ENCODE measurements around the gene SCCPDH. TPM values are rescaled to one million over a fixed set of nuclear protein-coding genes. Genes with fewer than 3 reads are reported as not detected.
A peak's percentile ranks its signal among the peaks of the same experiment; 100 is the strongest.
"Not testable (repeated sequence)": the region's sequence is repeated elsewhere in the genome, so short reads cannot be mapped to it uniquely, and the experiment has no call there.

The SCCPDH gene
- total RNA-seq, 1 donor from 2014 or later: 101 TPM

- DNase-seq (ENCODE audit: low read depth): peak; percentile 99
Measured at GRCh38 chr1:246798606-246799496, 74.6 kb downstream of the SCCPDH start.

- DNase-seq (ENCODE audit: low read depth): no peak
Measured at GRCh38 chr1:246800356-246800755, 76.1 kb downstream of the SCCPDH start.

GRCh38 chr1:246800756-246801155 is 76.5 kb downstream of the SCCPDH start:
- DNase-seq (ENCODE audit: low read depth): no peak

GRCh38 chr1:246801241-246802020 is 77.2 kb downstream of the SCCPDH start:
- DNase-seq (ENCODE audit: low read depth): peak; percentile 77

GRCh38 chr1:246803373-246803772 is 79.2 kb downstream of the SCCPDH start:
- DNase-seq (ENCODE audit: low read depth): no peak

- DNase-seq (ENCODE audit: low read depth): no peak
Measured at GRCh38 chr1:246803883-246804282, 79.7 kb downstream of the SCCPDH start.

GRCh38 chr1:246805135-246805716 is 81.0 kb downstream of the SCCPDH start:
- DNase-seq (ENCODE audit: low read depth): no peak

- no peak for DNase-seq (ENCODE audit: low read depth)
Measured at GRCh38 chr1:246809473-246809872, 85.3 kb downstream of the SCCPDH start.

- no peak for DNase-seq (ENCODE audit: low read depth)
Measured at GRCh38 chr1:246811985-246812384, 87.8 kb downstream of the SCCPDH start.

- not testable (repeated sequence) for DNase-seq (ENCODE audit: low read depth)
Measured at GRCh38 chr1:246813325-246813724, 89.1 kb downstream of the SCCPDH start.

GRCh38 chr1:246814890-246815289 is 90.7 kb downstream of the SCCPDH start:
- DNase-seq (ENCODE audit: low read depth): no peak

GRCh38 chr1:246815693-246816270 is 91.6 kb downstream of the SCCPDH start:
- DNase-seq (ENCODE audit: low read depth): no peak

Other genes with a start within 250 kb of the SCCPDH start
- gene SMYD3, start 217.1 kb upstream of the SCCPDH start, total RNA-seq: 15.9 and 18.7 TPM in 2 replicates
- 16.0 and 16.5 TPM in 2 replicates for gene TFB2M, start 158.1 kb upstream of the SCCPDH start, total RNA-seq
- 14.5 and 21.6 TPM in 2 replicates for gene CNST, start 158.0 kb upstream of the SCCPDH start, total RNA-seq
- gene AHCTF1, start 207.5 kb downstream of the SCCPDH start, total RNA-seq: 30.0 and 36.8 TPM in 2 replicates